GM12878 (cell line): ENCODE measurements around the gene PPM1J. TPM values are rescaled to one million over a fixed set of nuclear protein-coding genes. Genes with fewer than 3 reads are reported as not detected.

ENCODE experiments used
- ATAC-seq: fragments of 200-7000 bp; cut with Tn5 transposase; 3 replicates; pipeline ENCODE4 v1.9.1; 2020; ENCODE audit warnings: mild to moderate bottlenecking, moderate library complexity
- BruUV-seq: library from RNA; stranded (reverse); fragments of 400-500 nt; replicated peaks from 2 replicates; lab custom pipeline; 2021; lab: Mats Ljungman, UMichigan
- CTCF ChIA-PET: fragments of 300-600 bp; sonication (Branson Sonifier 250); formaldehyde crosslinking; extraction: SDS; loops from one replicate; lab custom pipeline; 2021; ENCODE audit warnings: inconsistent platforms; lab: Yijun Ruan, JAX
- POLR2A ChIA-PET: fragments of 350-600 bp; formaldehyde crosslinking; extraction: SDS; loops from one replicate; lab custom pipeline; 2021; ENCODE audit warnings: inconsistent platforms; lab: Charles Lee
- RAD21 ChIA-PET: fragments of 300-600 bp; sonication (Branson Sonifier 250); formaldehyde crosslinking; loops from one replicate; lab custom pipeline; 2023; ENCODE audit warnings: antibody characterized with exemption; ENCODE audit not compliant: unreplicated experiment; lab: Charles Lee
- SMC1A ChIA-PET: fragments of 300-600 bp; sonication (Branson Sonifier 250); formaldehyde crosslinking; loops from one replicate; lab custom pipeline; 2023; ENCODE audit not compliant: unreplicated experiment, uncharacterized antibody; lab: Charles Lee
- DNase-seq: peaks from one replicate; pipeline ENCODE4 v3.0.0-alpha.2; 2011; ENCODE audit warnings: low read depth, low spot score
- FAIRE-seq: peaks from 3 replicates; lab custom pipeline; 2011; peaks lifted over from hg19 to GRCh38; lab: Jason Lieb, UNC
- H2AFZ ChIP-seq: 2 replicates; pipeline ENCODE4 v1.6.0; 2011; ENCODE audit warnings: low read depth, low read length, control low read depth; ENCODE audit not compliant: control insufficient read depth
- H3K27ac ChIP-seq: 2 replicates; pipeline ENCODE4 v1.5.1; 2011; ENCODE audit warnings: control low read depth; ENCODE audit not compliant: control insufficient read depth, insufficient read depth
- H3K27me3 ChIP-seq, 2 experiments: replicated peaks in 1 of 2; 2 replicates each; pipeline versions ENCODE4 v1.6.0 to v1.6.1; 2011; ENCODE audit warnings: low read length in 1 of 2; ENCODE audit not compliant: control insufficient read depth in 2 of 2, insufficient read depth in 2 of 2
- H3K36me3 ChIP-seq, 2 experiments: 2 replicates each; pipeline ENCODE4 v1.5.1; 2011; ENCODE audit warnings: low read length in 1 of 2; ENCODE audit not compliant: control insufficient read depth in 2 of 2, insufficient read depth in 2 of 2
- H3K4me1 ChIP-seq: 2 replicates; pipeline ENCODE4 v1.6.1; 2011; ENCODE audit warnings: mild to moderate bottlenecking, low read length, moderate library complexity, mixed read lengths; ENCODE audit not compliant: control insufficient read depth, insufficient read depth
- H3K4me2 ChIP-seq: 2 replicates; pipeline ENCODE4 v1.6.0; 2011; ENCODE audit warnings: control low read depth; ENCODE audit not compliant: control insufficient read depth, insufficient read depth
- H3K4me3 ChIP-seq: fragments of 200-600 bp; sonication (generic); 2 replicates; pipeline ENCODE4 v1.5.1; 2016
- H3K79me2 ChIP-seq: 2 replicates; pipeline ENCODE4 v1.6.0; 2011; ENCODE audit warnings: low read length; ENCODE audit not compliant: control insufficient read depth, insufficient read depth
- H3K9ac ChIP-seq: 2 replicates; pipeline ENCODE4 v1.8.0; 2011; ENCODE audit warnings: low read length, control low read depth, mixed read lengths; ENCODE audit not compliant: control insufficient read depth, insufficient read depth
- H3K9me3 ChIP-seq: replicated peaks from 3 replicates; pipeline ENCODE4 v1.5.1; 2011; ENCODE audit warnings: mild to moderate bottlenecking, low read length; ENCODE audit not compliant: control insufficient read depth, insufficient read depth
- H4K20me1 ChIP-seq: 2 replicates; pipeline ENCODE4 v1.6.0; 2011; ENCODE audit not compliant: control insufficient read depth, insufficient read depth
- BACH1 ChIP-seq: fragments of 450-650 bp; IDR thresholded peaks from 2 replicates; pipeline ENCODE4 v1.6.1; 2017; ENCODE audit warnings: mild to moderate bottlenecking, borderline replicate concordance
- BHLHE40 ChIP-seq, 2 experiments: fragments of 450-650 bp in 1 of 2; IDR thresholded peaks; 2 replicates each; pipeline ENCODE4 v1.6.1; 2011 to 2017; ENCODE audit warnings: low read depth in 2 of 2, borderline replicate concordance in 1 of 2, improper control_type of control experiment in 1 of 2, low read length in 1 of 2, mild to moderate bottlenecking in 1 of 2
- DPF2 ChIP-seq: fragments of 450-650 bp; IDR thresholded peaks from 2 replicates; pipeline ENCODE4 v1.6.1; 2017; ENCODE audit warnings: mild to moderate bottlenecking
- EED ChIP-seq: sonication (generic); IDR thresholded peaks from 2 replicates; pipeline ENCODE4 v1.6.1; 2016; ENCODE audit warnings: antibody characterized with exemption, low read depth
- FOXM1 ChIP-seq: IDR thresholded peaks from 2 replicates; pipeline ENCODE4 v1.6.1; 2012; ENCODE audit warnings: low read depth, mild to moderate bottlenecking, inconsistent platforms, low read length, moderate library complexity
- GATAD2B ChIP-seq: fragments of 450-650 bp; conservative IDR thresholded peaks from 2 replicates; pipeline ENCODE4 v1.6.1; 2017; ENCODE audit warnings: low read depth, mild to moderate bottlenecking, moderate library complexity
- HDAC6 ChIP-seq: fragments of 200-600 bp; sonication (generic); IDR thresholded peaks from one replicate; pipeline ENCODE4 v1.8.0; 2017; ENCODE audit warnings: antibody characterized with exemption; ENCODE audit not compliant: unreplicated experiment
- KLF5 ChIP-seq: fragments of 450-650 bp; IDR thresholded peaks from 2 replicates; pipeline ENCODE4 v1.6.1; 2014; ENCODE audit warnings: mild to moderate bottlenecking; ENCODE audit not compliant: partially characterized antibody
- MEF2A ChIP-seq: IDR thresholded peaks from 2 replicates; pipeline ENCODE4 v1.6.1; 2011; ENCODE audit warnings: low read depth, mild to moderate bottlenecking, low read length, moderate library complexity; ENCODE audit not compliant: insufficient read depth
- MTA3 ChIP-seq: IDR thresholded peaks from 2 replicates; pipeline ENCODE4 v1.6.1; 2012; ENCODE audit warnings: low read length, inconsistent platforms, borderline replicate concordance
- MXI1 ChIP-seq: fragments of 150-350 bp; IDR thresholded peaks from 2 replicates; pipeline ENCODE4 v1.6.1; 2011; ENCODE audit warnings: low read depth, mild to moderate bottlenecking, inconsistent platforms, low read length, improper control_type of control experiment
- NR2C1 ChIP-seq: fragments of 450-650 bp; IDR thresholded peaks from 2 replicates; pipeline ENCODE4 v1.6.1; 2017; ENCODE audit warnings: antibody characterized with exemption, mild to moderate bottlenecking, moderate library complexity
- PAX5 ChIP-seq: IDR thresholded peaks from 2 replicates; pipeline ENCODE4 v1.6.1; 2011; ENCODE audit warnings: low read depth, low read length, borderline replicate concordance
- PAX8 ChIP-seq: fragments of 450-650 bp; IDR thresholded peaks from 2 replicates; pipeline ENCODE4 v1.6.1; 2017; ENCODE audit warnings: mild to moderate bottlenecking, moderate library complexity
- PML ChIP-seq: IDR thresholded peaks from 2 replicates; pipeline ENCODE4 v1.6.1; 2012; ENCODE audit warnings: low read length, inconsistent platforms
- POLR2AphosphoS2 ChIP-seq: IDR thresholded peaks from 2 replicates; pipeline ENCODE4 v1.6.1; 2011; ENCODE audit warnings: low read depth, mild to moderate bottlenecking, low read length, improper control_type of control experiment, moderate library complexity
- RB1 ChIP-seq: fragments of 450-650 bp; formaldehyde crosslinking; IDR thresholded peaks from 2 replicates; pipeline ENCODE4 v1.6.1; 2017; ENCODE audit warnings: mild to moderate bottlenecking, borderline replicate concordance
- SMARCA5 ChIP-seq: fragments of 450-650 bp; IDR thresholded peaks from 2 replicates; pipeline ENCODE4 v1.6.1; 2017; ENCODE audit warnings: mild to moderate bottlenecking
- SPI1 ChIP-seq: IDR thresholded peaks from 2 replicates; pipeline ENCODE4 v1.6.1; 2011; ENCODE audit warnings: low read depth, mild to moderate bottlenecking, low read length, moderate library complexity, borderline replicate concordance; ENCODE audit not compliant: insufficient read depth
- STAT1 ChIP-seq: fragments of 450-650 bp; conservative IDR thresholded peaks from 2 replicates; pipeline ENCODE4 v1.6.1; 2014; ENCODE audit warnings: antibody characterized with exemption, mild to moderate bottlenecking
- SUPT20H ChIP-seq: IDR thresholded peaks from 2 replicates; pipeline ENCODE4 v1.6.1; 2011; ENCODE audit warnings: low read depth, mild to moderate bottlenecking, low read length, moderate library complexity, borderline replicate concordance; ENCODE audit not compliant: control insufficient read depth
- WRNIP1 ChIP-seq: IDR thresholded peaks from 2 replicates; pipeline ENCODE4 v1.6.1; 2011; ENCODE audit warnings: low read depth, low read length, improper control_type of control experiment, borderline replicate concordance
- ZNF24 ChIP-seq: fragments of 450-650 bp; IDR thresholded peaks from 2 replicates; pipeline ENCODE4 v1.6.1; 2017; ENCODE audit warnings: antibody characterized with exemption, mild to moderate bottlenecking
- ZSCAN29 ChIP-seq: fragments of 450-650 bp; IDR thresholded peaks from 2 replicates; pipeline ENCODE4 v1.6.1; 2017; ENCODE audit warnings: mild to moderate bottlenecking, moderate library complexity
- WGBS: methylation state at CpG from one replicate; pipeline ENCODE4 v1.1.6; 2016; ENCODE audit warnings: low lambda C conversion rate; ENCODE audit not compliant: insufficient replicate concordance, insufficient coverage; ENCODE audit errors: missing lambda C conversion rate; 5-methylcytosine and 5-hydroxymethylcytosine counted together
- in situ Hi-C: fragments of 300-500 bp; cut with MboI; formaldehyde crosslinking; loops from 9 replicates; pipeline ENCODE4 v1.14.3; 2018; ENCODE audit warnings: mixed read lengths
- intact Hi-C: fragments of 100-400 bp; cut with micrococcal nuclease; formaldehyde crosslinking; loops from one replicate; pipeline ENCODE4 v1.14.2; 2022; ENCODE audit not compliant: unreplicated experiment
- polyA plus RNA-seq, 11 experiments: library from polyadenylated mRNA; depleted of rRNA in 4 of 11; unstranded in 6 of 11; stranded (reverse) in 5 of 11; fragments of >200 nt; fragmentation: Nextera tagmentation in 4 of 11; fragmentation: Illumina TruSeq in 1 of 11; extraction: Ambion mirVana in 4 of 11; extraction: Trizol in 1 of 11; gene quantifications; 1 replicate in 1 of 11; 2 replicates in 10 of 11; pipeline versions ENCODE4 v1.2.1 to v1.2.3, GENCODE V29; 2011 to 2016; ENCODE audit warnings: inconsistent platforms in 2 of 11, missing spikeins in 2 of 11, low read depth in 1 of 11
- total RNA-seq, 4 experiments: library from RNA; depleted of rRNA in 3 of 4; stranded (reverse); fragments of >200 nt in 3 of 4; fragmentation: Illumina TruSeq in 1 of 4; extraction: Trizol in 1 of 4; gene quantifications; 2 replicates each; pipeline versions ENCODE4 v1.2.1 to v1.2.3, GENCODE V29; 2013 to 2021
- TF ChIP-seq, protein P1 (sequence below): fragments of 150-350 bp; IDR thresholded peaks from 2 replicates; pipeline ENCODE4 v1.6.1; 2014; ENCODE audit warnings: mild to moderate bottlenecking, low read depth, low read length

Gene PPM1J
- total and polyA plus RNA-seq, 10 of the 15 experiments (the other 5 are each of a cell fraction or from before 2014, with no cell fraction given): 0.07 to 1.8 (median 0.59) TPM; not detected in 1

DNA sequence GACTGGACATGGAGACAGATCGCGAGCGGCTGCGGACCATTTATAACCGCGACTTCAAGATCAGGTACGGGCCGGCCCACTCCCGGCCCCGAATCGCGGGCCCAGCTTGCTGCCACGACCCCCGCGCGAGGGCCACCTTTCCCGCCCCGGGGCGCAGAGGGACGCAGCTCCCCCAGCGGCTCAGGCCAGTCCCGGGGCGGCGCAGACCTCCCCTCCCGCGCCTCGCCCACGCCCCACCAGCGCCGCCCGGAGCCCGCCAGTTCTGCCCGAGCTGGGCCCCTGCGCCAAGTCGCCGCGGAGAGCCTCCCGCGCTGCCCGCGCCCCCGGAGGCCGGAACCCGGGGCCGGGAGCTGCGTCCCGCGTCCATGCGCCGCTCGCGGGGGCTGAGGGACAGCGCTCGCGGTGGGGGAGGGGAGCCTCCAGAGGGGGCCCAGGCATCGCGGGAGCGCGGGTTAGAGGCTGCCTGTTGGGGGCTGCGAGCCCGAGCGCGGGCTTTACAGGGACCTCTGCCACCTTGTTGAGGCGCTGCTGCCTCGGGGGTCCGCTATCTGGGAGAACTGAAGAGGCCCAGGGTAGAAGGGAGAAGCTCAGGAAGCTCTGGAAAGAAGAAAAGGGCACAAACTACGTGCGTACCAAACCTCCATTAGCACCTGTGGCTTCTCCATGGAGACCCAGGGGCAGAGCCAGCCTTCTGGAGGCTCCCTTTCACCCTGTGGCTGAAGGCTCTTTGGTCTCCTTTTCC is 40.0 kb downstream of the PPM1J start:
- no TSS peak for BruUV-seq
- DNase-seq (no peak), ATAC-seq (peak; percentile 73), FAIRE-seq (no peak)
- POLR2A ChIA-PET: interaction anchor here (0.7 to 2.0 kb wide), 11 partner anchors 20 to 284 kb away, joined by 3 to 21 read pairs (median 5); partner anchors contain the start of genes CAPZA1 and ST7L
- H3K4me1 ChIP-seq: peaks cover 9% of the 10 kb centered on the region
- H4K20me1 ChIP-seq: no peaks in the 10 kb centered on the region
- H2AFZ ChIP-seq: peak overlapping the region; percentile 83
- CTCF ChIA-PET: interaction anchor here (0.6 to 6.2 kb wide), 22 partner anchors 10 to 284 kb away, joined by 3 to 33 read pairs (median 4); partner anchors contain the start of genes PPM1J and RHOC
- H3K4me3 ChIP-seq: peak overlapping the region; percentile 86
- no peaks in the 10 kb centered on the region; a peak in 1 of 4 replicates for H3K36me3 ChIP-seq
- WGBS: 7% methylated on average over 53 of the region's 68 CpGs
- RAD21 ChIA-PET: interaction anchor here (0.7 to 4.8 kb wide), 15 partner anchors 14 to 284 kb away, joined by 3 to 42 read pairs (median 5); partner anchors contain the start of genes CAPZA1, CTTNBP2NL, PPM1J and ST7L
- H3K9ac ChIP-seq: peak overlapping the region; percentile 75
- H3K9me3 ChIP-seq: no peaks in the 10 kb centered on the region
- SMC1A ChIA-PET: interaction anchor here (0.6 to 3.9 kb wide), 12 partner anchors 11 to 281 kb away, joined by 3 to 28 read pairs (median 6); partner anchors contain the start of genes PPM1J, RHOC and ST7L
- H3K79me2 ChIP-seq: peaks cover 17% of the 10 kb centered on the region
- peak overlapping the region; percentile 81 for H3K27ac ChIP-seq
- H3K27me3 ChIP-seq: no peaks in the 10 kb centered on the region
- peak overlapping the region; percentile 93 for H3K4me2 ChIP-seq
- intact Hi-C loops (loop anchor here (1.0 to 2.0 kb wide), 2 partner anchors 30 to 56 kb away; partner anchors contain the start of genes CAPZA1 and ST7L), in situ Hi-C loops (no loop called here)
- no peak for TF ChIP-seq FOXM1
- no peak for TF ChIP-seq SUPT20H
- no peak for TF ChIP-seq ZNF24
- TF ChIP-seq ZSCAN29: no peak
- TF ChIP-seq DPF2: peak; percentile 63; the same call in 1 of the 2 replicates
- peak in 1 of 2 experiments; percentile 31; a peak in 2 of 4 replicates for TF ChIP-seq BHLHE40 (IDR thresholded peaks at IDR 0.05; ENCODE audit: borderline replicate concordance in 1 of 2, low read depth in 2 of 2, low read length in 1 of 2)
- TF ChIP-seq MXI1: no peak
- TF ChIP-seq SMARCA5: peak; percentile 83
- TF ChIP-seq MEF2A: no peak
- TF ChIP-seq, protein P1, sequence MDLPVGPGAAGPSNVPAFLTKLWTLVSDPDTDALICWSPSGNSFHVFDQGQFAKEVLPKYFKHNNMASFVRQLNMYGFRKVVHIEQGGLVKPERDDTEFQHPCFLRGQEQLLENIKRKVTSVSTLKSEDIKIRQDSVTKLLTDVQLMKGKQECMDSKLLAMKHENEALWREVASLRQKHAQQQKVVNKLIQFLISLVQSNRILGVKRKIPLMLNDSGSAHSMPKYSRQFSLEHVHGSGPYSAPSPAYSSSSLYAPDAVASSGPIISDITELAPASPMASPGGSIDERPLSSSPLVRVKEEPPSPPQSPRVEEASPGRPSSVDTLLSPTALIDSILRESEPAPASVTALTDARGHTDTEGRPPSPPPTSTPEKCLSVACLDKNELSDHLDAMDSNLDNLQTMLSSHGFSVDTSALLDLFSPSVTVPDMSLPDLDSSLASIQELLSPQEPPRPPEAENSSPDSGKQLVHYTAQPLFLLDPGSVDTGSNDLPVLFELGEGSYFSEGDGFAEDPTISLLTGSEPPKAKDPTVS: no peak
- no peak for TF ChIP-seq POLR2AphosphoS2
- no peak for TF ChIP-seq HDAC6
- peak; percentile 86 for TF ChIP-seq GATAD2B
- TF ChIP-seq NR2C1: peak; percentile 18; the same call in 1 of the 2 replicates
- TF ChIP-seq EED: no peak
- no peak for TF ChIP-seq PAX5
- no peak for TF ChIP-seq MTA3
- 0 out of 2 replicates have a peak, but pooled peaks have one; percentile 72 for TF ChIP-seq STAT1
- TF ChIP-seq BACH1: peak; percentile 45
- TF ChIP-seq WRNIP1: no peak
- peak; percentile 23 for TF ChIP-seq KLF5
- peak; percentile 80; the same call in 1 of the 2 replicates for TF ChIP-seq RB1
- no peak for TF ChIP-seq SPI1
- TF ChIP-seq PML: no peak
- no peak for TF ChIP-seq PAX8
